ENCODE results near the gene MTO1.
A peak's percentile ranks its signal among the peaks of the same experiment; 100 is the strongest.

MTO1 gene

DNA sequence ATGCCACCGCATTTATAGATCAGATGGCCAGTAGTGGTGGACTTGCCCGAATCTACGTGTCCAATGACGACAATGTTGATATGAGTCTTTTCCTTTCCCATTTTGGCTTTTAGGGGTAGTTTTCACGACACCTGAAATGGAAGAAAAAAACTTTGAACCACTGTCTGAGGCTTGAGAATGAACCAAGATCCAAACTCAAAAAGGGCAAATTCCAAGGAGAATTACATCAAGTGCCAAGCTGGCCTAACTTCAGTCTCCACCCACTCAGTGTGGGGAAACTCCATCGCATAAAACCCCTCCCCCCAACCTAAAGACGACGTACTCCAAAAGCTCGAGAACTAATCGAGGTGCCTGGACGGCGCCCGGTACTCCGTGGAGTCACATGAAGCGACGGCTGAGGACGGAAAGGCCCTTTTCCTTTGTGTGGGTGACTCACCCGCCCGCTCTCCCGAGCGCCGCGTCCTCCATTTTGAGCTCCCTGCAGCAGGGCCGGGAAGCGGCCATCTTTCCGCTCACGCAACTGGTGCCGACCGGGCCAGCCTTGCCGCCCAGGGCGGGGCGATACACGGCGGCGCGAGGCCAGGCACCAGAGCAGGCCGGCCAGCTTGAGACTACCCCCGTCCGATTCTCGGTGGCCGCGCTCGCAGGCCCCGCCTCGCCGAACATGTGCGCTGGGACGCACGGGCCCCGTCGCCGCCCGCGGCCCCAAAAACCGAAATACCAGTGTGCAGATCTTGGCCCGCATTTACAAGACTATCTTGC lies 58.6 kb downstream of the MTO1 start:
- Histone ChIP-seq H3K4me1 (ENCODE audit: control insufficient read depth, low read depth, low read length) (peaks cover 11% of the 10 kb centered on the region), H3K27ac (ENCODE audit: low read length) (peak overlapping the region; percentile 97), H3K27me3 (ENCODE audit: control insufficient read depth, insufficient read depth, low read length) (no peaks in the 10 kb centered on the region), H3K9me3 (ENCODE audit: control insufficient read depth, low read depth, low read length) (no peaks in the 10 kb centered on the region), H3K36me3 (ENCODE audit: control insufficient read depth, low read depth, low read length) (peaks cover 51% of the 10 kb centered on the region), H3K9ac (ENCODE audit: low read length) (peak overlapping the region; percentile 99), H3K4me3 (ENCODE audit: low read length) (peak overlapping the region; percentile 97)

DNA sequence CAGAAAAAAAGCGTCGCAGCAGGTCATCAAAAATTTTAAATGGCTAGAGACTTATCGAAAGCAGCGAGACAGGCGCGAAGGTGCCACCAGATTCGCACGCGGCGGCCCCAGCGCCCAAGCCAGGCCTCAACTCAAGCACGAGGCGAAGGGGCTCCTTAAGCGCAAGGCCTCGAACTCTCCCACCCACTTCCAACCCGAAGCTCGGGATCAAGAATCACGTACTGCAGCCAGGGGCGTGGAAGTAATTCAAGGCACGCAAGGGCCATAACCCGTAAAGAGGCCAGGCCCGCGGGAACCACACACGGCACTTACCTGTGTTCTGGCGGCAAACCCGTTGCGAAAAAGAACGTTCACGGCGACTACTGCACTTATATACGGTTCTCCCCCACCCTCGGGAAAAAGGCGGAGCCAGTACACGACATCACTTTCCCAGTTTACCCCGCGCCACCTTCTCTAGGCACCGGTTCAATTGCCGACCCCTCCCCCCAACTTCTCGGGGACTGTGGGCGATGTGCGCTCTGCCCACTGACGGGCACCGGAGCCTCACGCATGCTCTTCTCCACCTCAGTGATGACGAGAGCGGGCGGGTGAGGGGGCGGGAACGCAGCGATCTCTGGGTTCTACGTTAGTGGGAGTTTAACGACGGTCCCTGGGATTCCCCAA lies 59.3 kb downstream of the MTO1 start, which contains the start of gene EEF1A1:
Gene EEF1A1, minus strand, starts transcription at position 345 of the 663 bp plus-strand sequence. CDS start 1,006 bp downstream, outside the sequence.
- H3K4me3 ChIP-seq (ENCODE audit: low read length), result peak within 1 kb of the TSS; percentile 97
- peak within 1 kb of the TSS; percentile 97 for H3K27ac ChIP-seq (ENCODE audit: low read length)
- peaks cover 11% of the 10 kb centered on the region for H3K4me1 ChIP-seq (ENCODE audit: control insufficient read depth, low read depth, low read length)
- H3K36me3 ChIP-seq (ENCODE audit: control insufficient read depth, low read depth, low read length), result peaks cover 44% of the 10 kb centered on the region
- H3K9ac ChIP-seq (ENCODE audit: low read length), result peak within 1 kb of the TSS; percentile 99
- H3K9me3 ChIP-seq (ENCODE audit: control insufficient read depth, low read depth, low read length), result no peaks in the 10 kb centered on the region
- no peaks in the 10 kb centered on the region for H3K27me3 ChIP-seq (ENCODE audit: control insufficient read depth, insufficient read depth, low read length)

DNA sequence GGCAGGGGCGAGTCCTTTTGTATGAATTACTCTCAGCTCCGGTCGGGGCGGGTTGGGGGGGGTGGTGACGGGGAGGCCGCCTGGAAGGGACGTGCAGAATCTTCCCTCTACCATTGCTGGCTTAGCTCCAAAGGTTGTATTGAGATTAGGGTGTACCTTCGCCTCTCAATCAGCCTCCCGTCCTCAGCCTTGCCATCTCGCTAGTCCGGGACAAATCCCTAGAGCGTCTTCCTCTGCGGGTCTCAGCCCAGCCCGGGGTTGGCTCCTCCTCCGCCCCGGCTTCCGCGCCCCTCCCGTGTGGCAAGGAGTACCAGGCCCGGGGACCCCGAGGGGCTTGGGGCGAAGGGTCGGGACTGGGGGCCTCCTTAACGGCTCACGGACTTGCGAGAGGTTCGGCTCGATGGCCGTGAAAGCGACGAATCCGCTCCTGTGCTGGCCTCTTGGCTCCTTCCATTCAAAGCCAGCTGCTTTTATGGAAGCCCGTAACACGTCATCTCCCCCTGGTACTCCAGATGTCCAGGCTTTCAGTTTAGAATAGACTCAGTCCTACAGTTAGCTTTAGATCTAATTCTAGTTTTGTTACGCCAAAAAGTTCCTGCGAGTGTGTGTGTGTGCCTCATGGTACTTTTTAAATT lies 59.9 kb downstream of the MTO1 start:
- Histone ChIP-seq H3K9me3 (ENCODE audit: control insufficient read depth, low read depth, low read length) (no peaks in the 10 kb centered on the region), H3K9ac (ENCODE audit: low read length) (peak overlapping the region; percentile 99), H3K4me3 (ENCODE audit: low read length) (peak overlapping the region; percentile 97), H3K27me3 (ENCODE audit: control insufficient read depth, insufficient read depth, low read length) (no peaks in the 10 kb centered on the region), H3K4me1 (ENCODE audit: control insufficient read depth, low read depth, low read length) (peaks cover 11% of the 10 kb centered on the region), H3K27ac (ENCODE audit: low read length) (peak overlapping the region; percentile 78), H3K36me3 (ENCODE audit: control insufficient read depth, low read depth, low read length) (peaks cover 37% of the 10 kb centered on the region)

DNA sequence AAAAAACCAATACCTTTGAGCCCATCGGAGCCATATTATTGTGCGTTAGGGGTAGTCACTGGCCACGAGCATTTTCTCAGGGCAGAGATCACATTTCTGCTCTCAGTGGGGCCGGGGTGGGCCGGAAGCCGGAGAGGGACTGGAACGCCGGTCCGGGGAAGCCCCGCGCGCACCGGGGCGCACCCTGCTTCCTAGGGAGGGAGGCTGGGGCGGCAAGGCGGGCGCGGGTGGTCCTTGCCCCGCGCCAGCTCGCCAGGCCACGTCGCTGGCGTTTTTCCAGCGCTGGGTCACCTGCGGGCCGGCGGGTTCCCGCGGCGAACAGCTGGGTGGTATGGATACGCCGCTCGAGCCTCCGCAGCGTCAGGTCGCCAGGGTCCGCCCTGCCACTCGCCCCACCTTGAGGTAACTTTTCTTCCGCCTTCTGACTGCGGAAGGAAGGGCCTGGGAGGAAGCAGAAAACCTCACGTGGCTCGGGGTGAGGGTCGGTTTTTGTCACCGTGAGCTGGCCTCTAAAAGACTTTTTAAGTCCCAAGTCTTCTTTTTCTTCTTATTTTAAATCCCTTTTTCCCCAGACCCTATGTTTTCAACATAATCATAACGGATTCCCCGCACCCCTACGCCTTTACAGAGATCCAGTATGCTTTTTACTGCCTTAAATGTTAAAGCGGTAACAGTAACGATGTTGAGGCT lies 62.0 kb downstream of the MTO1 start:
- H3K27ac ChIP-seq (ENCODE audit: low read length), result no peak overlapping the region
- peaks cover 6% of the 10 kb centered on the region for H3K4me1 ChIP-seq (ENCODE audit: control insufficient read depth, low read depth, low read length)
- no peak overlapping the region for H3K4me3 ChIP-seq (ENCODE audit: low read length)
- H3K9ac ChIP-seq (ENCODE audit: low read length), result no peak overlapping the region
- no peaks in the 10 kb centered on the region for H3K9me3 ChIP-seq (ENCODE audit: control insufficient read depth, low read depth, low read length)
- no peaks in the 10 kb centered on the region for H3K27me3 ChIP-seq (ENCODE audit: control insufficient read depth, insufficient read depth, low read length)
- H3K36me3 ChIP-seq (ENCODE audit: control insufficient read depth, low read depth, low read length), result peaks cover 17% of the 10 kb centered on the region

DNA sequence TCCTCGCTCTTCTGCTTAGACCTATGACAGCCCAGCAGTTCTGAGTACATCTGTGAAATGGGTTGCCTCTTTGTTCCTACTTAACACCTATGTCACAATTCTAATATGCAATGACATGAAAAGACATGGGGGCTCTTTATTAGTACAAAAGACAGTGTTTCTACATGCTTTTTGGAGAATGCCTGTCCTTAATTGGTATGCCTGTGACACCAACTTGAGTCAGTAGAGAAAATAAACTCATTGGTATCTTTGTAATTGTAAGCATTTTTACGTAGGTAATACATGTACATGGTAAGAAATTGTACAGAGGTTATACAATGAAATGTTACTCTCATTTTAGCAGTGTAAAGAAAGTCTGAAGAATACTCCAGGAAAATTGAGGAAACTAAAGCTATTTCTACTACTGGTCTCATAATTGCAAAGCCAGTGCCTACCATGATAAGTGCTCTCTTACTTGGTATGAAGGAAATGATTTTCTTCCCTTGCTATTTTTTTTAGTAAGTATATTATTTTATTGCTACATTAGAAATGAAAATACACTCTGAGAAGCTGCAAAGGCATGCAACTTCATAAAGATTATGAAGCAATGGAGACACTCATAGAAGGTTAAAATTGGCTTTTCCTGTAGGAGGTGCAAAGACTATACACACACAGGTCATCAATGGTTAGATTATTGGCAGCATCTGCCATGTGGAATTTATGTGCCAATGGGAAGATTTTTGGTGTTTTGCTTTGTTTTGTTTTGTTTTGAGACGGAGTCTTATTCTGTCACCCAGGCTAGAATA lies 64.2 kb downstream of the MTO1 start:
- Histone ChIP-seq H3K27ac (ENCODE audit: low read length) (no peak overlapping the region), H3K4me1 (ENCODE audit: control insufficient read depth, low read depth, low read length) (peaks cover 6% of the 10 kb centered on the region), H3K9ac (ENCODE audit: low read length) (no peak overlapping the region), H3K4me3 (ENCODE audit: low read length) (no peak overlapping the region), H3K9me3 (ENCODE audit: control insufficient read depth, low read depth, low read length) (no peaks in the 10 kb centered on the region), H3K36me3 (ENCODE audit: control insufficient read depth, low read depth, low read length) (no peaks in the 10 kb centered on the region), H3K27me3 (ENCODE audit: control insufficient read depth, insufficient read depth, low read length) (no peaks in the 10 kb centered on the region)

DNA sequence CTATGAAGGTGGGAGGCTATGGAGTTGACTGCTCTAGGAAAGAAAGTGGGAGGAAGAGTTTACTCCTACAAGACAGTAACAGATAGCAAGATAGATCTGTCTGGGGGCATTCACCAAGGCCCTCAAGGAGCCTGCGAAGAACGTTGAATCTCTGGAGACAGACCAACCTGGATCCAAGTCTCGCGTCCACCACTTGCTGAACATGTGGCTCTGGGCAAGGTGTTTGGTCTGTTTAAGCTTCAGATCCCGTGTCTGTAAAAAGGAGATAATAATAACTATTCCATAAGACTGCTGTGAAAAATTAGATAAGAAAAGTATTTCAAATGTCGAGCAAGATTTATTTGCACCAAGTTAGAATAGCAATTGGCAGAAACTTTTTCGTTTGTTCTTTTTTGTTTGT lies 67.4 kb downstream of the MTO1 start:
- Histone ChIP-seq H3K4me1 (ENCODE audit: control insufficient read depth, low read depth, low read length) (no peaks in the 10 kb centered on the region), H3K27ac (ENCODE audit: low read length) (no peak overlapping the region), H3K4me3 (ENCODE audit: low read length) (no peak overlapping the region), H3K27me3 (ENCODE audit: control insufficient read depth, insufficient read depth, low read length) (no peaks in the 10 kb centered on the region), H3K9me3 (ENCODE audit: control insufficient read depth, low read depth, low read length) (no peaks in the 10 kb centered on the region), H3K9ac (ENCODE audit: low read length) (no peak overlapping the region), H3K36me3 (ENCODE audit: control insufficient read depth, low read depth, low read length) (no peaks in the 10 kb centered on the region)

DNA sequence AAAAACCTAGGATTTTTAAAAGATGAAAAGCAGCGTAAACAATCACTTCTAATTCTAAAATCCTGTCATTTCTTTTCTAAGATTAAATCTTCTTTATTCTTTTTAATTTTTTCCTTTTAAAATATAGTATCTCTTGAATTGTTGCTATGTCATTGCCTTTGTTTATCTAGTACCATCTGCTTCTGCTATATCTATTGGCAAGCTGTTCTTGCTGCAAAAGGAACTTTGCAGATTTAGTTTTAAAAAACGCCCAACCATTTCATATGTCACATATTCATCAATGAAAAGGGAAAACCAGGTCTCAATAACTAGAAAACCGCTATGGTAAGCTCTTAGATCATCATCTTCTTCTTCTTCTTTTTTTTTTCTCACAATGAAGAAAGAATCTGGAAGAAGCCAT lies 70.8 kb downstream of the MTO1 start:
- no peaks in the 10 kb centered on the region for H3K36me3 ChIP-seq (ENCODE audit: control insufficient read depth, low read depth, low read length)
- no peak overlapping the region for H3K4me3 ChIP-seq (ENCODE audit: low read length)
- H3K4me1 ChIP-seq (ENCODE audit: control insufficient read depth, low read depth, low read length), result no peaks in the 10 kb centered on the region
- H3K27me3 ChIP-seq (ENCODE audit: control insufficient read depth, insufficient read depth, low read length), result no peaks in the 10 kb centered on the region
- H3K9ac ChIP-seq (ENCODE audit: low read length), result no peak overlapping the region
- H3K27ac ChIP-seq (ENCODE audit: low read length), result no peak overlapping the region
- no peaks in the 10 kb centered on the region for H3K9me3 ChIP-seq (ENCODE audit: control insufficient read depth, low read depth, low read length)

DNA sequence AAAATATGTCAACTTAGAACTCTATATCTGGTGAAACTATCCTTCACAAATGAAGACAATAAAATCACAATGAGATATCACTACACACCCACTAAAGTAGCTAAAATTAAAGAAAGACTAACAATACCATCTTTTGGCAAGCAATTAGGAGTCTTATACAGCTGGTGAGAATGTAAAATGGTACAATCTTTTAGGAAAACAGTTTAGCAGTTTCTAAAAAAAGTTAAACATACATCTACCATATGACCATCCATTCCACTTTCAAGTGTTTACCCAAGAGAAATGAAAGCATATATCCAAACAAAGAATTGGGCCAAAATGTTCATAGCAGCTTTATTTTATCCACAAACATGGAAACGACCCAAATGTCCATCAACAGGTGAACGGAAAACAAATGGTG lies 73.1 kb downstream of the MTO1 start:
- H3K9me3 ChIP-seq (ENCODE audit: control insufficient read depth, low read depth, low read length), result no peaks in the 10 kb centered on the region
- H3K27ac ChIP-seq (ENCODE audit: low read length), result no peak overlapping the region
- H3K4me3 ChIP-seq (ENCODE audit: low read length), result no peak overlapping the region
- H3K4me1 ChIP-seq (ENCODE audit: control insufficient read depth, low read depth, low read length), result no peaks in the 10 kb centered on the region
- H3K36me3 ChIP-seq (ENCODE audit: control insufficient read depth, low read depth, low read length), result no peaks in the 10 kb centered on the region
- no peaks in the 10 kb centered on the region for H3K27me3 ChIP-seq (ENCODE audit: control insufficient read depth, insufficient read depth, low read length)
- H3K9ac ChIP-seq (ENCODE audit: low read length), result no peak overlapping the region

DNA sequence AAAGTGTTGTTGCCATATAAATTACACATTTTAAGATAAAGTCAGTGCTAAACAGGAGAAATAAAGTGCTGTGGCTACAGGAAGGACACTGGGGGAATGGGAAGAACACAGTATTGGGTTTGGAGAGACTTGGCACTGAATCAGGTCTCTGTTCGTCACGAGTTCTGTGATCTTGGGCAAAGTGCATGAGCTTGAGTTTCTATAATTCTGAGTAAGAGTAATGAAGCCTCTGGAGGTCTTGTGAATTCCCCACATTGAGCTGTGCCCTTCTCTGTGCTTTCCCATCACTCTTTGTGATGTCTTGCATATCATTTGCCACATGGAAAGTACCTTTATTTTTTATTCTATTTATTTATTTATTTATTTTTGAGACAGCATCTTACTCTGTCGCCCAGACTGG lies 76.1 kb downstream of the MTO1 start:
- Histone ChIP-seq H3K27me3 (ENCODE audit: control insufficient read depth, insufficient read depth, low read length) (no peaks in the 10 kb centered on the region), H3K4me1 (ENCODE audit: control insufficient read depth, low read depth, low read length) (no peaks in the 10 kb centered on the region), H3K27ac (ENCODE audit: low read length) (no peak overlapping the region), H3K4me3 (ENCODE audit: low read length) (no peak overlapping the region), H3K9me3 (ENCODE audit: control insufficient read depth, low read depth, low read length) (no peaks in the 10 kb centered on the region), H3K36me3 (ENCODE audit: control insufficient read depth, low read depth, low read length) (no peaks in the 10 kb centered on the region), H3K9ac (ENCODE audit: low read length) (no peak overlapping the region)

DNA sequence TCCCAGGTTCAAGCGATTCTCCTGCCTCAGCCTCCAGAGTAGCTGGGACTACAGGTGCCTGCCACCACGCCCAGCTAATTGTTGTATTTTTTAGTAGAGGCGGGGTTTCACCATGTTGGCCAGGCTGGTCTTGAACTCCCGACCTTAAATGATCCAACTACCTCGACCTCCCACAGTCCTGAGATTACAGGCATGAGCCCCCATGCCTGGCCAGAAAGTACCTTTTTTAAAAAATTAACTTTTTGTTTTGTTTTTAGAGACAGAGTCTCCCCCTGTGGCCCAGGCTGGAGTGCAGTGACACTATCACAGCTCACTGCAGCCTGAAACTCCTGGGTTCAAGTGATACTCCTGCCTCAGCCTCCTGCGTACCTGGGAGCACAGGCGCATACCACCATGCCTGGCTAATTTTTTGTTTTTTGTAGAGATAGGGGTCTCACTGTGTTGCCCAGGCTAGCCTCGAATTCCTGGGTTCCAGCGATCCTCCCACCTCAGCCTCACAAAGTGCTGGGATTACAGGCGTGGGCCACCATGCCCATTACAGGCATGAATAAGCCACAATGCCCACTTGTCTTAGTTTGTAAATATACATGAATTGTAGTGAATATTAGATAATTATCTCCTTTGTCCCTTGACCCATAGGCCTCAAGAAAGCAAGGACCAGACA lies 76.7 kb downstream of the MTO1 start:
- Histone ChIP-seq H3K27me3 (ENCODE audit: control insufficient read depth, insufficient read depth, low read length) (no peaks in the 10 kb centered on the region), H3K9me3 (ENCODE audit: control insufficient read depth, low read depth, low read length) (no peaks in the 10 kb centered on the region), H3K4me1 (ENCODE audit: control insufficient read depth, low read depth, low read length) (no peaks in the 10 kb centered on the region), H3K27ac (ENCODE audit: low read length) (no peak overlapping the region), H3K36me3 (ENCODE audit: control insufficient read depth, low read depth, low read length) (no peaks in the 10 kb centered on the region), H3K9ac (ENCODE audit: low read length) (no peak overlapping the region), H3K4me3 (ENCODE audit: low read length) (no peak overlapping the region)
